Fibroblast of skin of left biceps (primary cell): ENCODE measurements around the gene SYNPO.

Experiments
- DNase-seq, 2 experiments: peaks; one replicate each; pipeline ENCODE4 v3.0.0-alpha.2; 2013; ENCODE audit warnings: low read depth in 2 of 2

Gene SYNPO

DNA sequence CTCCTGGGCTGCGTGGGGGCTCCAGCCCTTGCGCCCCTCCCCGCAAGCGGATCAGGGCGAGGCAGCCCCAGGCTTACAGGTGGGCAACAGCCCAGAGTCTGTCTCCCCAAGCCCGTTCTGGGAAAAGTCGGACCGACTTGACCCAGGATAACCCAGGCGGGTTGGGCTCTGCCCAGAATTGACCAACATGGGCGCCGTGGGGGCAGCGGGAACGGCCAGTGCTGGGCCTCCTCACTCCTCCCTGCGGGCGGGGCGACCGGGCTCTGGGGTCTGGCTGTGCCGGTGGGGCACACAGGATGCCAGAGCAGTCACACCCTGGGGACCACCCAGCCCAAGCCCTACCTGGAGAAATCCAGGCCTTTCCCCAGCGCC lies 15.3 kb upstream of the SYNPO start:
- DNase-seq = no peak

DNA sequence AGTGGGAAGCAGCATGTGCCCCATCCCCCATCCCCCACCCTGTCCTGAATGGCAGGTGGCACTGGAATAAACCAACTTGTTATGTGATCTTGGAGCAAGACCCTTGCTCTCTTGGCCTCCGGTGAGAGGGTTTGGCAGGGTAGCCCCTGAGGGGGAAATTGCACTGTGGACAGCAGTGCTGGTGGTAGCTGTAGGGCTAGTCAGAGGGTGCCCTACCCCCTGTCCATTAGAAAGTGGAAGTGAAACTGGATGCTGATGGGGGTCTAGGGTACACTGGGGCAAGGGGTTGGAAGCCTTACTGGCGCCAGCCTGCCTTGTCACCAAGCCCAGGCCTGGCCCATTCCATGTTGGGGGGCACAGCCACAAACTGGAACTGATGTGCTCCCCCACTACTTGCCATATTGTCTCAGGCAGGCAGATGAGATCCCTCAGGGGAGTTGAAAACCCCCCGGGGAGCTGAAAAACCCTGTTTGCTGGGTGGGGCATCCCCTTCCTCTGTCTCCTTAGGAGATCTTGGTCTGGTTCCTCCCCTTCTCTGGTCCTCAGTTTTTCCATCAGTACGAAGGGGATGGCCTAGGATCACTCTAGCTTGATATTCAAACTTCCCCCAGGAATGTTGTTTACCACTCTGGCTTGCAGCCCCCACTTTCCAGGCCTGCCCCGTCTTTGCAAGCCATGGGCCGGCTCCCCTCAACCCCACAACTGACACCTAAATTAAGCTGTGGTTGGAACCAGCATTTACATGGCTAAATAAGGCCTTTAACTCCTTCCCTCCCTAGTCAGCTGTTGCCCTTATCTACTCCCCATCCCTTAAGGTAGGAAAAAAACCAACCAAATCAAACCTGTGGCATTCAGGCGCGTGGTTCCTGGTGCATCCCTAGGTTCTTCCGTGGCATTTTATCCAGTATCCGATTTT lies 14.4 kb upstream of the SYNPO start:
- no peak for DNase-seq

DNA sequence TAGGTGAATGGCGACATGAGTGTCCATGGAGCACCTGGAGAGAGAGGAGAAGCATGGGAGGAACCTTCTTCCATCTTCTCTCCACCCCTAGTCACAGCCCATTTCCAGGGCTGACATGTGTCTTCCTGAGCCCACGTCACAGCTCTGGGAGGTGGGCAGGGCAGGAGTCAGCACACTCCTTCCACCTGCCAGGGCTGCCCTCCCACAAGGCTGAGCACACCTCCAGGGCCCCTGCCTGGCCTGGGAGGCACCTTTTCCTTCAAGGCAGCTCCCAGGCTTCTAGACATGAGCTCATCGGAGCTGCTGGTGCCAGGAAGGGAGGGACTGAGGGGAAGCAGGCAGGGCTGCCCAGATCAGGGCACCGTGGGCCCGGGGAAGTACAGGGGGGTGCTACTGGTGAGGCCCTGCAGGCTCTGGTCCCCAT lies 13.6 kb upstream of the SYNPO start:
- DNase-seq = no peak

DNA sequence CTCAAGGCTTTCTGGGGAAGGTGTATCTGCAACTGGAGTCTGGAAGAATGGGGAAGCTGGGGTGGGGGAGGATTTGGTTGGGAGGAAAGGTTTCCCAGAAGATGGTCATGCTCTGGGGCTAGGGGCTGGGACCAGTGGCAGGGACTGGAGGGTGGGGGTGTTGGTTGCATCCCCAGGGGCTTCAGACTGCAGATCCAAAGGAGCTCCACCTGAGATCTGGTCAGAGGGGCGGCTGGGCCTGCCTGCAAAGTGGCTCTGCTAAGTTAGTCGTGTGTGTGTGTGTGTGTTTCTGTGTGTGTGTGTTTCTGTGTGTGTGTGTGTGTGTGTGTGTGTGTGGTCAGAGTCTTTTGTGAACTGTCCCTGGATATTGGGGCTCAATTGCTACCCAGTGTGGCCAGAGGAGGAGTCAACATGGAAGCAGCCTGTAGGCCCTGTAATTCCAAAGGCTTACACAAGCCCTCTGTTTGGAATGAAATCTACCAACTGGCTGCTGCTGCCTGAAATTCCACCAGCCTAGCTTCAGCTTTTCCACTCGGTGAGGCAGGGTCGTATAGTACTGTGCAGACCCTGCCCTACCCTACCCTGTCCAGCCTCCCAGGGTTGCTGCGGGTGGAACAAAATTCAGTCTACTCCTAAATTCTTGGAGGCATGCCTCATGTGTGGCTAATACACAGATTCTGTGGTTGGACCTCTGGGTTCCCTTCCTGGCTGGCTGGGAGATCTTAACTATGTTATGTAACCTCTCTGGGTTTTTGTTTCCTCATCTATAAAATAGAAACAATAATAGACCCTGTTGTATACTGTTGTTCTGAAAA lies 12.5 kb upstream of the SYNPO start:
- no peak for DNase-seq

DNA sequence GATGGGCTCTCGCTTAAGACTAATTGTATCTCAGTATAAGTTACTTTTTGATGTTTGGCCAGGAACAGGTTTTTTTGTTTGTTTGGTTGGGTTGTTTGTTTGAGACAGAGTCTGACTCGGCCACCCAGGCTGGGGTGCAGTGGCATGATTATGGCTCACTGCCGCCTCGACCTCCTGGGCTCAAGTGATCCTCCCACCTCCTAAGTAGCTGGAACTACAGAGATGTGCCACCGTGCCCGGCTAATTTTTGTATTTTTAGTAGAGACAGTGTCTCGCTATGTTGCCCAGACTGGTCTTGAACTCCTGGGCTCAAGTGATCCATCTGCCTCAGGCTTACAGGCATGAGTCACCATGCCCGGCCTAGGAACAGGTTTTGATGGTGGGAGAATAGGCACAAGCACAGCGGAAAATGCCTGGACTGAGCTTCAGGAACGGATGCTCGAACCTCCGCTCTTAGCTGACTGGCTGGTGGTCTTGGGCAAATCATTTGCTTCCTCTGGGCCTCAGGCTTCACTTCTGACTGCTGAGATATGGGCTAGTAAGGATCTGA lies 11.4 kb upstream of the SYNPO start:
- DNase-seq = no peak

DNA sequence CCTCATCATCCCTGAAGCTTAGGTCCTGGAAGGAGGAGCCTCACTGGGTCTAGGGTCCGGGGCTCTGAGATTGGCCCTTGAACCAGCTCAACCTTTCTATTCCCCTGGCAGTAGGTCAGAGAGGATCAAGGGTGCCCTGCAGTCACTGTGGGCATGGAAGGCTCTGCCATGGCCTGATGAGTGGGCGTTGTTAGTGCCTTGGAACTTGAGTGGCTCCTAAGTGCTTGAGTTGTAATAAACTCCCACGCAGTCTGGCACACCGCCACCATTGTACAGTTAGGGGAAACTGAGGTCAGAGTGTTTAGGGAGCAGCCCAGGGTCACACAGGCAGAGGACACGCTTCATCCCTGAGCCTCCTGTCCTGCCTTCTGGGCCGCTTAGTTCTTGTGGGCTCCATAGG lies 10.4 kb upstream of the SYNPO start:
- no peak for DNase-seq

DNA sequence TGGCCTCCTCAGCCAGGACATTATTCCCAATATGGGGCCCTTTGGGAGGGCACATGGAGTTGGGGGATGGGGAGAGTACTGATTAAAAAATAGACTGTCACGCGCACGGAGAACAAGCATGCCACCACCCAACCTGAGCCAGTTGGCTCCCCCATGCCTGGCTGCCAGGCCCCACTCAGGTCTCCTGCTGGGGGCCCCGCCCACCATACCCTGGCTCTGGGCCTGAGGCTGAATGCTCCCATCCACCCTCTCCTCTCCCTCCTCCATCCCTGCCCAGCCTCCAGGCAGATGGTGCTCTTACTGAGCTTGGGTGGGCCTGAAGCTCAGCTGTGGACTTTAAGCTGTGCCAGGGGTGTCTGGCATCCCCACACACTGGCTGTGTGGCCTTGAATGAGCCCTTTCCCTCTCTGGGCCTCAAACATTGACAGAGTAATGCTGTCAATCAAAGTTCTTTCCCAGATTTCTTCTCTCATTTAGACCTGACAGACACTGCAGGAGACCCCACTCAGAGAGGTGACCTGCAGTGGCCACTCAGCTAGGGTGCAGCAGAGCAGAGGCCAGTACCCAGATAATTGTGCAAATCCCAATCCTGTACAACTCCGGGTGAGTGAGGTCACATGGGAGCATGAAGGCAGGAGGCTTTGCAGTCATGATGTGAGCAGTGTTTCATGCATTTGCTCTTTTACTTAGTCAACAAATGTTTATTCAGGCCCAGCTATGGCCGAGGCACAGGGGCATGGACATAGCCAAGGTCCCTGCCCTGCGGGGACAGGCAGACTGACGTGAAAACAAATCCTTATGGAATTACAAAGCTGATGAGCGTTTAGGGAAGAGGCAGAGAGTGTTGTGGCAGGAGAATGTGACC lies 9.8 kb upstream of the SYNPO start:
- DNase-seq = no peak

DNA sequence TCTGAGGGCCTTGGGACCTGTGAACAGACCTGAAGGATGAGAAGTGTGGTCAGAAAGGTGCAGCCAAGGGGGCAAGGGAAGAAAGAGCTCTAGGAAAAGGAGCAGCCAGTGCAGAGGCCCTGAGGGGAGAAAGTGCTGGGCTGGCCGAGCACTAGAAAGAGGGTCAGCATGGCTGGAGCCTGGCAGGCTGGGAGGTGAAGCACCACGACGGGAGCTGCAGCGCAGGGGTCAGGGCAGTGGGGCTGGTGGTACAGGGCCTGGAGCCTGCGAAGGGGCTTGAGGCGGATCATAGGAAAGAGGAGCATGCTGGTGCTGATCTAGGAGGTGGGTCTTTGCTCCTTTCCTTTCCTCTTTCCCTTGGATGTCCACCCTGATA lies 9.1 kb upstream of the SYNPO start:
- DNase-seq = no peak

DNA sequence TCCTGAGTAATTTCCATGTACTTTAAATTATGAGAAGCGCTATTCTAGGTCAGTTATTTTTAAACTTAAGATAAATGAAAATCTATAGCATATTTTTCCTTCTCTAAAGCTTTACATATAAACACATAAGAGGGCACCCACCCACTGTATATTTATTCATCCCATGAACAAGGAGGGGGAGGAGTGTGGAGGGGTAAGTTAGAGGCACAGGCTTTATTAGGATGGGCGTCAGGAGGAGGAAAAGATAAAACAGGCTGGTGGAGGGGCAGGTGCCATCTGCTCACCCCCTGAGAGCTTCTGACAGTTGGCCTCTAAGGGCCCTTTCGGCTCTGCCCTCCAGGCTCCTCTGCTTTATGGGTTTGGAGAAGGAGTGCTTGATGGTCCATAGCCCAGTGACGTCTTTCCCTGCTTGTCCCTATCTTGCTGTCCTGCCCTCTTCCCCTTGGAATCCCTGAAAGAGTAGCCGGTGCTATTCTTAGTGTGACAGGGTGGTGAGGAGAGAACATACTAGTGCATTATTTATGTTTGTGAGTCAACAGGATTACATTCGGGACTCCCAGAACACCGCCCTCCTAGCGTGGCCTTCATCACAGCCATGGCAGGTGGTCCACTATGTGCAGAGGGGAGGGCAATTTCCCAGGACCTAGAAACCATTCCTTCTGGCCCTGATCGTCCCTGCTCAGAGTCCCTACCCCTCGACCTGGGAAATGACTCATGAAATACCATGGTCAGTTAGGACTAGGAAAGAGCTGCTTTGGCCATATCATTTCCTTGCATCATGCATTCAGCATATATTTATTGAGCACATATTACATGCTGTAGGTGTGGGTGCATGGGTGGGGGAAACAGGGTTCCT lies 7.9 kb upstream of the SYNPO start:
- DNase-seq = no peak

DNA sequence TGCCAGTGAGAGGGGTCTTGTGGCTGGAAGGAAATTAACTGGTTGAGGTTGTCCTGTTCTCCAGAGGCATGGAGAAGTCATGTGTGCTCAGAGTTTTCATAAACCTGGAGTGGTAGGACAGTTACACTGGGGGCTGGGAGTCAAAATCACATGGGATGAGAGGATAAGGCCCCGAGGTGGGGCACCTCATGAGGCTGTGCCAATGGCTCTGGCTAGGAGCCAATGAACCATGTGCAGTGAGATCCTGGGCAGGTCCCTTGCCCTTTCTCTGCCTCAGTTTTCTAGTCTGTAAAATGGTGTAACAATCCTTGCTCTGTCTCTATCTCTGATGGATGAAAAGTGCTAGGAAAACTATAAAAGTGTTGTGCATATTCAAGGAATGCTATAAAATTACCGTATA lies 7.0 kb upstream of the SYNPO start:
- DNase-seq = no peak

DNA sequence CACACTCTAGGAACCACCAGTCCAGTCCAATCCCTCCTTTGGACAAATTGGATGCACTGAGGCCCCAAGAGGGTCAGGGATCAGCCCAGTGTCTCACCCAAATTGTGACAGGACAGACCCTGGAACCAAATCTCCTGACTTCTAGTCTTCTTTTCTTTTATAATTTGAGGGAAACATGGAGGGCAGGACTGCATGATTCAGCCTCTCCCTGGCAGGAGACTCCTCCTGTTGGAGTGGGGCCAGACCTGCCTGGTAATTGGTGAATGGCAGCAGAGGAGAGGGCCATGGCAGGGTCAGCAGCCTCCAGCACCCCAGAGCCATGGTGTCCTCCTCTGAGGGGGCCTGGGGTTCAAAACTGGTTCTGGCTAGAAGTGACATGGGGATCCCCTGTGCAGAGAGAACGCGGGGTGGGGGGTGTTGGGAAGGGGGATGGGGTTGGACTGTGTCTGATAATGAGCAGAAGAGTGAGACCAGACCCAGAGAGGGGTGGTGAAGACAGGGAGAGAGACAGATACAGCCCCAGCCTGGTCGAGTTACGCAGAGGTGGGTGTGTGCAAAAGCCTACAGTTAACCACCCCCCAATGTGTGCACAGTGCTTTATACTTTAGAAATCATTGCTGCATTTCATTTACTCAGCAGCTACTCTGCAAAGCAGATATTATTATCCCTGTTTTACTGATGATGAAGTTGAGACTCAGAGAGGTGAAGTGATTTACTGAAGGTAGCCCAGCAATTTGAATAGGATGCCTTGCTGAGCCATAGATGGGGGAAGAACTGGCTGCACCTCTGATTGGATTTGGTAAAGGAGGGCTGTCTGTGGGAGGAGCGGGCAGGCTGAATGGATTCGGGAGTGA lies 3.8 kb upstream of the SYNPO start:
- DNase-seq = no peak

DNA sequence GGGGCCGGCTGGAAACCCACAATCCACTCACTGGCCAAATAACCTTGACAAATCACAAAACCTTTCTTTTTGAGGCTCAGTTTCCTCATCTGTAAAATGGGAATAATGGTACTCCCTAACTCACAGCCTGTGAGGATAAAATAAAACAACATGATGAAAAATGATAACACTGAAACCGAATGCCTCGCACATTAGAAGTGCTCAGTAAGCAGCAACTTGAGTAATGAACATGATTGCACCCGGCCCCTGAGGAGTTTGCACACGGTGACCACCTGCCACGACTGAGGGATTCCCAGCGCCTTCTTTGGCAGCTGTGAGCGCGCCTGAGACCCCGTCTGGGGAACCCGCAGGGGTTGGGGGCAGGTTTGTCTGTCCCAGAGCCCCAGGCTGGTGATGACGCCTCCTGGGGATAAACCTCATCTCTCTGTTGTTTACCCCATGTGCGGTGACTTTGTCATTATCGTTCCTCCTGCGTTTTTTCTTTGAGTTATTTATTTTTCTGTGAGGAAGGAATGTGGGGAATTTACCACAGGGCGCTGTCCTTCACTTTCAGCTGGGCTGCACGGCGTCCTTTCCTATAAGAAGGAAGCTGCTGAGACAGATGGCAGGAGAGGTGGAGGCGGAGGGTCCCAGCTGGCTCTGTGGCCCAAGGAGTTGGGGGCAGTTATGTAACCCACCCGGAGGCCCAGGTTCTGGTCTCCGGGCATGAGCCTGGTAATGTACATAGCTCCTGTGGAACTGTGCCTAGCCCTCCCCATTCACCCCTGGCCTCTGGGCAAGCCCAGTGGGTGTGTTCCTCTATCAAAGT lies 3.0 kb upstream of the SYNPO start:
- DNase-seq = peak in 1 of 2 experiments; percentile 58

DNA sequence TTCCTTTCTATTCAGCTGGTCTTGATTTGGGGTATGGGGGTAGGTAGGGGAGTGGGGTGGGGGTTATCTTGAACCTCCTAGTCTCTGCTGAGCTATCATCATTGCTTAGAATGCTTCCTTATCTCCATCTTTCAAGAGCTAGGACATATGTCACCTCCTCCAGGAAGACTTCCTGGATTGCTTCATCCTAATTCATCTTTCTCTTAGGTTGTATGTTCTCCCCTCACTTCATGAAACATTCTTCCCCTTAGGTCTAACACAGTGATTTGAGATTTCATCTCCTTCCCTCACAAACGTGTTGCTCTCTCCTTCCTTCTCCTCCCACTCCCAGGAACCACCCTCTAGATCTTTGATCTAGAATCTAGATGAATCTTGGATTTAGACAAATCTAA lies 2.4 kb upstream of the SYNPO start:
- DNase-seq = no peak

DNA sequence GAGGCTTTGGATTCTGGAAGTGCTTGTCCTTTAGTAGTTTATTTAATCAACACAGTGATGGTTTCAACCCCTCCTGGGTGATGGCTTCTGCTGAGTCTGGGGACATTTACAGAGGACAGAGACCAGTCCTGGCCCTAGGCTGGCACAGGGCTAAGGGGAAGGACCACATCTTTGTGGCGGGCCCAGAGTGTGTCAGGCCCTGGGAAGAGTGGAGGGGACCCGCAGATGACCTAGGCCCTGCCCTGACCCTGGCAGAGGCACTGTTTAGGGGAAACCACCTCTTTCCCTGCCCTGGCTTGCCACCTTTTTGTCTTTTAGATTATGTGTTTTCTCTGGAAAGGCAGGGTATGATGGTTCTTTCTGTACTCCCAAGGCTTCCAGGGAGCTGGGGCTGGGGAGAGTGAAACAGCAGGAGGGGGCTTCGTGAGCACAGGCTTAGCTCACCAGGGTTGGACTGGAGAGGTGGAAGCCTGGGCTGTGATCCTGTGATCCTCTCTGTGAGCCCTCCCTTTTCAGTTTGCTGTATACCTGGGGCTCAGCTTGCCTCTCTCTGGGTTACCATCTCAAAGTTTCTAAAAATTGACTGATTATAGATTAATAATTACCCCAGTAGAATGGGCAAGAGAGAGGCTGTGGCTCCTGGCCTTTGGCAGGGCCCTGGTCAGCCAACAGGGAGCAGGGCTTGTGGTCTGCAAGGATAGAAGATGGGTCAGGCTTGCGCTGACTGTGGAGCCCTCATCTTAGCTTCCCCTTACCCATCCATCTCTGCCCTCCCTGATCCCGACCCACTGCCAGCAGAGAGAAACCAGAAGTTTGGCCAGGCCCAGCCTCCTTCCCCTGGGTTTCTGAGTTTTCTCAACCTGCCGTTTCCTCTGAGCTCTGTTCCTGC lies 1.7 kb upstream of the SYNPO start:
- no peak for DNase-seq

DNA sequence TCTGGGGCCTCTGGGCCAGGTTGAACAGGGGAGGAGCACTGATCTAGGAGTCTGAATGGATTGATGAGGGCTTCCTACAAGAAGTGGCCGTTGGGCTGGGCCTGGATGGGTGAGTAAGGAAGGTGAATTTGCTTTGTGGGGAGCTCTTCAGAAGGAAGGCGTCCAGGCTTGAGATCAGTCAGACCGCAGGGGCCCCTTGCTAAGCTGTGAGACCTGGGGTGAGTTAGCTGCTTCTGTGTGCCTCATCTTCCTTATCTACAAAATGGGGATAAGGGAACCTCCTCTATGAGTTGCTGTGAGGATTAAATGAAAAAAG lies 1.1 kb upstream of the SYNPO start:
- DNase-seq = no peak

DNA sequence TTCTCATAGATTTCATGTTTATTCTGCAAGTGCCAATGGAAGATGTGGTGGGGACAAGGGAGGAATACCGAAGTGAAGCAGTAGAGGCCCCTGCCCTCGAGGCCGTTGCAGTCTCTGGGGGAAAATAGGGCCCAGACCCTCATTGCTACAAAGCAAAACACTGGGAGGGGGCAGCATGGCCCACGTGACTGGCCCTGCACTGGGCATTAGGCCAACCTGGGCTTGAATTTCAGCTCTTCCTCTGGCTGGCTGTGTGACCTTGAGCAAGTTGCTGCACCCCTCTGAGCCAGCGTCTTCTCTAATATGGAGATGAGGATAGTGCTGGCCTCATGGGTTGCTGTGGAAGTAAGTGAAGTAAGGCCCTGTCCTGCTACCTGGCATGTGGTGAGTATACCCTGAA lies 709 bp upstream of the SYNPO start:
- DNase-seq = no peak

DNA sequence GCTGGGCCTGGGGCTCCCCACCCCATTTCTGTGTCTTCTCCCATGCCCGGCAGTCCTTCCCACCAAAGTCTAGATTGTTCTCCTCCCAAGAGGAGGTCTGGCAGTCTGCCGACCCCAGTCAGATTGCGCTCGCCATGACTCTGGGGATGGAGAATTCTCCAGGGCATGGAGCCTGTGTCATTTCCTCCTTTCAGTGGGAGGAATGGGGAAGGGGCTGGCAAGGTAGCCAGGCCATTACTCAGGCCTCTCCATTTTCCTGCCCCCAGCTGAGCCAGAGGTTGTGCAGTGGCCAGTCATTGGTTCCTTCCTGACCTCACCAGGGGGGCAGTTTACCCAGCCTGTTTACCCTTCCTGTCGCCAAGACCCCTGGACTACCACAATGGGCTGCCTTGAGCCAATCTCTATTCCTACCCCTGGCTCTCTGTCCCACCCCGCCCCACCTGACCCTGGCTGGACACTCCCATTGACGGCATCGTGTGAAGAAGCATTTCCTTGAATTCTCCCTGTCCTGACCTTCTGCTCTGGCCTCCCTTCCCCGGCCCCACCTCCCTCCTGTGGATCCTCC lies 628 bp downstream of the SYNPO start:
- no peak for DNase-seq
